Inflammatory macrophage treated with lipopolysaccharide for 4 hours (primary cell): Measurements from ENCODE around the gene PHEX.
A peak's percentile ranks its signal among the peaks of the same experiment; 100 is the strongest.

Source experiments
- DNase-seq: peaks from one replicate; pipeline ENCODE4 v3.0.0-alpha.2; 2020

The PHEX gene

GRCh38 chrX:22110729-22111494 is 78.8 kb downstream of the PHEX start:
- DNase-seq = no peak

- no peak for DNase-seq
These were observed 84.8 kb downstream of the PHEX start for GRCh38 chrX:22116605-22117546.

GRCh38 chrX:22117633-22118032 is 85.5 kb downstream of the PHEX start:
- DNase-seq = no peak

- no peak for DNase-seq
These were observed 86.2 kb downstream of the PHEX start for GRCh38 chrX:22118161-22118830.

- no peak for DNase-seq
These were observed 89.0 kb downstream of the PHEX start for GRCh38 chrX:22121161-22121560.

GRCh38 chrX:22122510-22122909 is 90.4 kb downstream of the PHEX start:
- DNase-seq = no peak

GRCh38 chrX:22124098-22124497 is 92.0 kb downstream of the PHEX start:
- no peak for DNase-seq

- no peak for DNase-seq
These were observed 93.4 kb downstream of the PHEX start for GRCh38 chrX:22125481-22125880.

- no peak for DNase-seq
These were observed 94.2 kb downstream of the PHEX start for GRCh38 chrX:22126327-22126726.

- DNase-seq = no peak
These were observed 96.8 kb downstream of the PHEX start for GRCh38 chrX:22128961-22129360.

GRCh38 chrX:22134681-22135080 is 102.6 kb downstream of the PHEX start:
- DNase-seq = no peak

- no peak for DNase-seq
These were observed 103.1 kb downstream of the PHEX start for GRCh38 chrX:22135171-22135711.

GRCh38 chrX:22135994-22136684 is 104.0 kb downstream of the PHEX start:
- DNase-seq = peak; percentile 11

- DNase-seq = no peak
These were observed 104.6 kb downstream of the PHEX start for GRCh38 chrX:22136711-22137110.

- DNase-seq = no peak
These were observed 107.7 kb downstream of the PHEX start for GRCh38 chrX:22139822-22140221.

- DNase-seq = no peak
These were observed 109.1 kb downstream of the PHEX start for GRCh38 chrX:22141047-22141730.

GRCh38 chrX:22147214-22147613 is 115.1 kb downstream of the PHEX start:
- no peak for DNase-seq

- no peak for DNase-seq
These were observed 115.8 kb downstream of the PHEX start for GRCh38 chrX:22147942-22148341.

- DNase-seq = no peak
These were observed 116.4 kb downstream of the PHEX start for GRCh38 chrX:22148565-22148964.

GRCh38 chrX:22150371-22150770 is 118.2 kb downstream of the PHEX start:
- peak; percentile 0 for DNase-seq

- DNase-seq = no peak
These were observed 123.0 kb downstream of the PHEX start for GRCh38 chrX:22155126-22155525.

GRCh38 chrX:22159071-22159470 is 126.9 kb downstream of the PHEX start:
- DNase-seq = no peak
